Measurements from ENCODE around the gene CERS6.

Gene CERS6

DNA sequence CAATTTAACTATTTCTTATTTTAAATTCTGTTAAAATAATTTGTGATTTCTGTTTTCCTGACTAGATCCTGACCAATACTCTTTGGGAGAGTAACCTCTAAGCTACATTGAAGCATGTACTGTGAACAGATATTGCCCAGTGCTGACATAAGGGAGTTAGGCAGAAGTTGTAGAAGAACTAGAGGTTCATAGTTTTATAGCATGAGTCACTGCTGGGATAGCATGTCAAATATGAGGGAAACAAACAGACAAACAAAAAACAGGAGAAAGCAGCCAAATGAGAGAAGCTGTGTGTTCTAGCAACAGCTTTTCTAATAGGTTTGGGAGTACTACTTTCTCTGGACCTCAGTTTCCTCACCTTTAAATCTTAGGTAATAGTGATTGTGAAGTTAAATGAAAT lies 72.4 kb downstream of the CERS6 start:
- no peak overlapping the region for H3K4me3 ChIP-seq (ENCODE audit: low read depth, low read length)

DNA sequence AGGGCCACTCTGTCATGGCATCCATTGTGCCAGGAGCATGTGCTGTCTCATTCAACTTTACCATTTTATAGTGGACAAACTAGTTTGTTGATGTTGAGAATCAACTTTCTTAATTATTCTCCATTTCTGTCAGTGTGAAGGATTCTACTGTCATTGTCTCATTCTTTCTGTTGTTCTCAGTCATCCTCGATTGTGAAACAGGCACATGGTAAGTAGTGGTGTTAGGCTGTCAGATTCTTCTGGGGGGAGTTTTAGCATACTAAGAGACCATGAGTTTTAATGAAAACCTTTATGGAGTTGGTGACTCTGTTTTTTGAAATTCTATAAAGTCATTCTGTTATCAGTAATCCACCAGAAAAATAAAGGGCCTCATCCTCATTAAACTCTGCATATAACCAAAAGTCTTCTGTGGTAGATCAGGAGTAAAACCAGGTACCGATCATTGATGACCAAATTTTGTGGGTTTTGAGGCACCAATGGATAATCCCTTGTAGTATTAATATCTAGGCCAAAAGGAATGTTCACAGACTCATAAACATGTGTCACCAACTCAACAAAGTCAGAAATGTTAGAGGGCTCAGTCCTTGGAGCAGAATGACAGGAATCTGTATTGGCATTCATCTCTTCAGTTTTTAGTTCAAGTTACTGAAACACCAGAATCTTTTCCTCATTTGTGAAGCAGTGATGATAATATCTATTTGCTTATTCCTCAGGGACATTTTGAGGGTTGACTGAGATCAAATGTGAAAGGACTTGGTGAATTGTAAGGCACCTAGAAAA lies 73.2 kb downstream of the CERS6 start:
- H3K4me3 ChIP-seq (ENCODE audit: low read depth, low read length) = no peak overlapping the region

DNA sequence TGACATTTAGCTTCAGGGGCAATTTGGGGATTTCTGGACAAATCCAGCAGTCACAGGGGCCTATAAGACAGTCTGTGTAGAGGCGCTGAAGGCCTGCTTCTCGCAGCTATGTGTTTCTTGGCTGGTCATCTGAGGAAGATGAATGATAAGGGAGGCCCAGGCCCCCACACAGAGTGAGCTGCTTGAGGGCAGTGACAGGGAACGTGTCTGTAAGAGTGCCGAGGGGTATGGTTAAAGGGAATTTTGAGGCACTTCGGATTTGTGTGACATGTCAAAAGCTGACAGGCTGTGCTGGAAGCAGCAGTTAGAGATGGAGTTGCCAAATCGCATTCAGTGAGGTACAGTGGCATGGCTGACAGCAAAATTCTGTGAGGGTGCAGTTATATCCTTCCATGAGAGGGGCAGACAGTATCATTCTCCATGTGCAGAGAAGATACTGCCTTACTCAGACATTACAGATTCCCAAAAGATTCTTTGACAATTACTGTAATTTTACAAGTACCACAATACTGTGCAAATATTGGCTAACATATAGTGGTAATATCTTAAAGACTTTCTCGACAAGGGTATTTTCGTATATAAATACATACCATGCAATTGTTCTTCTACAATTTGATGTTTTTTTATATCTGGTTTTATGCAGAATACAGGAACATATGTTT lies 74.0 kb downstream of the CERS6 start:
- H3K4me3 ChIP-seq (ENCODE audit: low read depth, low read length) = no peak overlapping the region

DNA sequence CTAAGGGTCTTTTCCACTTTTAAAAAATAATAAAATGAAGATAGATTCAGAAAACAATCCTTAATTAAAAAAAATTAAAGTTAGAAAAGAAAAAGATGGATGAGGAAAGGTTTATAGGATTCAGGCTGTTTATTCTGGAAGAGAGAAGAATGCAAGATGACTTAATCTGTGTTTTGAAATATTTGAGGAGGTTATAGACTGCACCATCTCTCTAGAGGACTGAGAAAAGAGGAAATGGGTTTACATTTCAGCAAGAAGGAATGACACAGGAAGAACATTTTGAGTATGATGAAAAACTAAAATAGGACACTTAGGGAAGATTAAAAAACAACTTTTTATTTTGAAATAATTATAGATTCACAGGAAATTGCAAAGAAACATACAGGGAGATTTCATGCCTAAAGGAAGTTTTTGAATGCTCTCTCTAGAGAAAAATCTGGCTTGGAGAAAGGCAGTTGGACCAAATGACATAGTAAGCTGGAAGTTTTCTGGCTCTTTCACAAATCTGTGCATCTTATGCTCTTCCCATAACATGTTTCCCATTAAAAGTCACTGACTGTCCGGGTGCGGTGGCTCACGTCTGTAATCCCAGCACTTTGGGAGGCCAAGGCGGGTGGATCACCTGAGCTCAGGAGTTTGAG lies 75.0 kb downstream of the CERS6 start:
- no peak overlapping the region for H3K4me3 ChIP-seq (ENCODE audit: low read depth, low read length)

DNA sequence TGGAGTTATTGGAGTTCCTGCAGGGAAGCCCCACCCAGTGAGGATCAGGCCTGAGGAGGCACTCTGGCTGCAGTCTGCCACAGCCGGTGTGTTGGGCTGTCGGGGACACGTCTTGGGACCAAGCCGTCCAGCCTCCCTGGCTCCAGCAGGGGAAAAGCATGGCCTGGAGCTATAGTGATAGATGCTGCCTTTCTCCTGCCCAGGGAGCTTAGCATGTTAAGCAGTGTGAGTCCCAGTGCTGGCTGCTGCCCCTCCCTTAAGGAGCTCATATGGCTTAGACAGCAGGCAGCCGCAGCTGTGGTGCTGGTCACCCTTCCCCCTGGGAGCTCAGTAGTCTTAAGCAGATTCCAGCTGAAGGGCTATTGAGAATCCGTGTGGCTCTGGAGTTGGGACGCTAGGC lies 78.9 kb downstream of the CERS6 start:
- H3K4me3 ChIP-seq (ENCODE audit: low read depth, low read length) = no peak overlapping the region

DNA sequence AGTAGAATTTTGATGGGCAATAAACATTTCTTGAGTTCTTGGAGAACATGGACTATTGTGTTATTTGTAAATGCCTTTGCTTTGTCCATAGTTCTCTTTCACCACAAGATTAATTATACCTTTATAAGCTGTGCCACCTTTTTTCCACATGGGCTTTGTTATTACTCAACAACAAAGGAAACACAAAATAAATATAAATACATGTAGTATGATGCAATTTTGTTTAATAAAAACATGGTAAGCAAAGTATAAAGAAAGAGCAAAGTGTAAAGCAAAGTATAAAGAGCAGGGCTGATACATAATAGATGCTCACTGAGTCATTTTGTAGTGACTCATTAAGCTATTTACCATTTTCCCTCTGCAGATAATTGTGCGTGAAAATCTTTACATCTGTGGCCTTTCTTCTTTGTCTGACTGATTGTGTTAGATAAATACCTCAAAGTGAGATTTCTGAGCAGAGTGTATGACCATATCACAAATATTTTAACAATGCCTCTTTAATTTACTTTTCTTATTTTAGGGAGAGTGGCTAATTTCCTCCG lies 80.9 kb downstream of the CERS6 start:
- H3K4me3 ChIP-seq (ENCODE audit: low read depth, low read length) = no peak overlapping the region

DNA sequence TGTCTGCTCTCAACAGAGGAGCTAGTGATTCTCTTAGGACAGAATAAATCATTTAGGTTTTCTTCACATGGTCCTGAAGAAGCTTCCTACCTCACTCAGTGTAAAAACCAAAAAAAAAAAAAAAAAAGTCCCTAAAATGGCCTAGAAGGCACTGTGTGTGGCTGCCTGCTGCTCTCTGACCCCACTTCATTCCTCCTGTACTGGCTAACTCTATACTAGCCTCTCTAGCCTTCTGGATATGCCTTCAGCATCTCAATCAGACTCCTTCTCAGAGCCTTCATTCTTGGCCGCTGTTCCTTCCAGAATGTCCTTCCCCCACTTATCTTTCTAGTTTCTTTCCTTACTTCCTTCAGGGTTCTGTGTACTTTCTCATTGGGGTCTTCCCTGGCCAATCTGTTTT lies 82.1 kb downstream of the CERS6 start:
- no peak overlapping the region for H3K4me3 ChIP-seq (ENCODE audit: low read depth, low read length)

DNA sequence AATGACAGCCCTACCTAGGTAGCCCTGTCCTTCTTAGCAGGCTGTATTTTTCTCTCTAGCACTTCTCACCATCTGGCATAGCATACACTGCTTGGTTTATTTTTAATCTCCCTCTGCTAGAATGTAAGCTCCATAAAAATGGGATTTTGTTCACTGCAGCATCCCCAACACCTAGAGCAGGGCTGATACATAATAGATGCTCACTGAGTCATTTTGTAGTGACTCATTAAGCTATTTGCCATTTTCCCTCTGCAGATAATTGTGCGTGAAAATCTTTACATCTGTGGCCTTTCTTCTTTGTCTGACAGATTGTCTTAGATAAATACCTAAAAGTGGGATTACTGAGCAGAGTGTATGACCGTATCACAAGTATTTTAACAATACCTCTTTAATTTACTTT lies 82.5 kb downstream of the CERS6 start:
- no peak overlapping the region for H3K4me3 ChIP-seq (ENCODE audit: low read depth, low read length)

DNA sequence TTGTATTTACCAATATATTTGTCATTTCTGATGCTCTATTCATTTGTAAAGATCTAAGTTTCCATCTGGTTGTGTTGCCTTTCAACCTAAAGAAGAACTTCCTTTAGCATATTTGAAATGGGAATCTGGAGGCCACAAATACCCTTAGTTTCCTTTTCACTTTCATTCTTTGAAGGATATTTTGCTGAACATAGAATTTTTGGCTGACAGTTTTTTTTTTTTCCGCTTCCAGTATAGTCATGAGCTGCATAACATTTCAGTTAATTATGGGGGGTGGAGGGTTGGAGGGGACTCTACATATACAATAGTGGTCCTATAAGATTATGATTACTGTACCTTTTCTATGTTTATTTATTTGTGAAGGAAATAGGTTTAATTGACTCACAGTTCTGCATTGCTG lies 83.9 kb downstream of the CERS6 start:
- H3K4me3 ChIP-seq (ENCODE audit: low read depth, low read length) = no peak overlapping the region

DNA sequence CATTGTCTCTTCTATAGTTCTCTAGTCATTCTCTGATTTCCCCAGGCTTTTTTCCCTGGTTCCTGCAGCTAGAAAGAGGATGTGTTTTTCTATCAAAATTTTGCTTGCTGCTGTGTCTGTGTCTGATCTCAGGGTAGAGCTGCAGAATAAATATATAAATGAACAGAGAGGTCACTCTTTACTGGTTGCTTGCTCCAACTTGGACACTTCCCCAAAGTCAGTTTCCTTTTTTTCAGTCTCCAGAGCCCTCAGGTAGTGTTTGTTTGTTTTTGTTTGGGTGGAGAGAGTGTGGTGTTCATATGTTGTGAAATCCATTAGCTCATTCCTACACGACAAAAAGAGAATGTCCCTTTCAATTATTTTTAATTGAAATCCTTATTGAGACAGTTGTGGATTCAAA lies 85.8 kb downstream of the CERS6 start:
- no peak overlapping the region for H3K4me3 ChIP-seq (ENCODE audit: low read depth, low read length)

DNA sequence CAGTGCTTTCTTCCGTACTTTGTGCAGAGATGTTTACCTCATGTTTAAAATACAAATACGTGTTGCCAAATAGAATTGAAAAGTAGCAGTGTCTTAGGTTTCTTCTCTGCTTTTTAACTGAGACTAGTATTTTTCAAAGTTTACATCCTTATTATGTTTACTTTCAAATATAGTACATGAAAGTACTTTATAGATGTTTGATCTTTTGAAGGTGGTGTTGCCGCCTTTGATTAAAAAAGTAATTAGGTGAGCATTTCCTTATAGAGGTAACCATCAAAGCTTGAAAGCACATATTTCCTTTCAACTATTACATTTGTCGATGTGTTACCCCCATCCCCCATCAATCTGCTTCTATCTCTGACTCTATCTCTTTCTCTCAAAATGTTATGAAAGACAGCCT lies 87.0 kb downstream of the CERS6 start:
- no peak overlapping the region for H3K4me3 ChIP-seq (ENCODE audit: low read depth, low read length)

DNA sequence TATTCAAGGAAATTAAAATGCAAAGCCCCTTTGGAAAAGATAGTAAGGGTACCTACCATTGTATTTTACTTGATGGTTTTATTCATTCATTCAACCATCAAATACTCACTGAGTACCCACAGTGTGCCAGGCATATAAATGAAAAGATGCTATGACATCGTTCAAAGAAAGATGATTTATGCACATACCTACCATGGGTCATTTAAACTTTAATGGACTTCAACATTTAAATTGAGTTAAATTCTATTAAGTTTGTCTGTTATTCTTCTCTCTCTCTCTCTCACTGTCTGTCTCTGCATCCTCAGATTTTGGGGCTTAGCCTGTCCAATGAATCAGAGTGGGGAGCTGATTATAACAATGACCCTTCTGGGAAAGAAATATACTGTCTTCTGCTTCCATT lies 87.9 kb downstream of the CERS6 start:
- no peak overlapping the region for H3K4me3 ChIP-seq (ENCODE audit: low read depth, low read length)

DNA sequence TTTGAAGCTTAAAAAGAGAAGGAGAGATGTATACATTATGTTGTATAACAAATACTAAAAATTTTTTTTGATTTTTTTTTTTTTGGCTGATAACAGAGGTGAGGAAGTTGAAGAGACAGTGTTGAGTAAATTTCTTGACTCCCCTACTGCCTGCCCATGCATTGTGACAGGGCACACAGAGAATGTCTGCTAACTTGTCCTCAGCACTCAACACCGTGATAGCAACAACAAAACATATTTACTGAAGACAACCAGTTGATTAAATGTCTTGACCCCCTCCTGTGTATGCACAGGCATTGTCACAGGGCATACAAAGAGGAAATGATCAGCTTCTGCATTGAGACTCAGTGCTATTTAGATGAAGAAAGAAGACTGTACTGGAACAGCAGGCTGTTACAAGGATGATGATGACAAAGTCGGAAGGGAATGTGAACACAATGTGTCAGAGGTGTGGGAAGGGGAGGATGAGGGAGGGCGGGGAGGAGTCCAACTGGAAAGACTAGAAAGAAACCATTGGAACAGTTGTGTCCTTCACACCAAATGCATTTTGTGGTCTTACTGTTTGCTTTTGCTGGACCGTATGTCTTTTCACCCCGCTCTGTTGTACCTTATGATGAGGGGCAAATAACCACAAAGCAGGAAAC lies 89.5 kb downstream of the CERS6 start:
- no peak overlapping the region for H3K4me3 ChIP-seq (ENCODE audit: low read depth, low read length)

DNA sequence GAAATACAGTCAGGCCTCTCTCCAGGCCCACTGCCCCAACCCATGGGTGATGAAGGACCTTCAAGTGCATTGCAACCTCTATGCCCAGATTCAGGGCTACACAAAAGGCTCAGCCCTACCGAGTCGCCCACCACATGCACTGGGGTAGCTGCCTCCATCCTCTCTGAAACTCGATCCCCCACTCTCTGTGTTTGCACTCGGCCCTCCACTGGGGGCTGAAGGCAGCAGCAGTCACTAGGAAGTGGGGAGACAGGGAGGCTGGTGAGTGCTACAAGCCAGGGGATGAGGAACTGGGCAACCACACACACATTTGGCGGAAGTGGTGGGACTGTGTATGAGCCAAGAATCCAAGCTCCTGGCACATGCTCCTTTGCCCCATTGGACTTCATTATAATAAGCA lies 94.6 kb downstream of the CERS6 start:
- H3K4me3 ChIP-seq (ENCODE audit: low read depth, low read length) = no peak overlapping the region

DNA sequence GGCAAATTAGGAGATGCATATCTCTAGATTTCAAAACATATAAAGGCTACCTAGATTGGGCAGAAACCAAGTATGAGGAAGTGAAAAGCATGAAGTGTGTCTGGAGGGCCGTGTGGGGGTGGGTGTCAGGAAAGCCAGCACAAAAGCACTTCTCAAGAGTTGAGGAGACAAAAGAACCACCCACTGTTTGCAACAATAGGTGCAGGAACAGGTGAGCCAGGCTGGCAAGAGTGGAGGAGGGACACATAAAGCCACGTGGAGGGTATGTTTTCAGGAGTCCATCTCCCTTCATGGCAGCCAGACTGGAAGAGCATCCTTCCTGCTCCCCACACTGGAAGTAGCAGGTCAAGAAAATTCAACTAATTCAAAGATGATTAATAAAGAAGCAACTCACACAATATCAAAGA lies 96.4 kb downstream of the CERS6 start:
- no peak overlapping the region for H3K4me3 ChIP-seq (ENCODE audit: low read depth, low read length)

DNA sequence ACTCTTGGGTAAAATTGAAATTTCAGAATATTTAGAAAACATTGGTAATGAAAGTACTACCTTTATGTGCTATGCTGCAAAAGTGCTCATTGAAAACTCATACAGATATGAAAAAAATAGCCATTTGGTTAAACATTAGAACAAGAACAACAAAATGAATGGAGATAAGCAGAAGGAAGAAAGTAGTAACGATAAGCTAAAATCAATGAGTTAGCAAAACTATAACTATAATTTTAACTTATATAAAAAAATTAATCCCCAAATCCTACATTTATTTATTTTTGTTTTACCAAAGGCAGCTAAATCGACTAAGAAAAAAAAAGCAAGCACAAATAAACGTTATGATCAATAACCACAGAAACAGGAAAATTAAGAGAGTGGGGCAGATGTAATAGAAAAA lies 99.2 kb downstream of the CERS6 start:
- H3K4me3 ChIP-seq (ENCODE audit: low read depth, low read length) = no peak overlapping the region

DNA sequence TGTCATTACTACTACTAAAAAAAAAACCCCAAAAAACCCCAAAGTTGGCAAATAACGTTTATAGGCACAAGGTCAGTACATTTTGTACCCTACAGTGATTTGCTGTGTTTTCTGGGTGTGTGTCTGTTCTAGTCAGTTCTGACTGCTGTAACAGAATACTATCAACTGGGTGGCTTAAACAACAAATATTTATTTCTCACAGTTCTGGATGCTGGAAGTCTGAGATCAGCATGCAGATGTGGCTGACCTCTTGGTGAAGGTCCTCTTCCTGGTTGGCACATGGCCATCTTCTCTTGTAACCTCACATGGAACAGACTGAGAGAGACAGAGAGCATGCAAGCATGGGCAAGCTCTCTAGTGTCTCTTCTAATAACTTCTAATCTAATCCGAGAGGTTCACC lies 103.1 kb downstream of the CERS6 start:
- no peak overlapping the region for H3K4me3 ChIP-seq (ENCODE audit: low read depth, low read length)

DNA sequence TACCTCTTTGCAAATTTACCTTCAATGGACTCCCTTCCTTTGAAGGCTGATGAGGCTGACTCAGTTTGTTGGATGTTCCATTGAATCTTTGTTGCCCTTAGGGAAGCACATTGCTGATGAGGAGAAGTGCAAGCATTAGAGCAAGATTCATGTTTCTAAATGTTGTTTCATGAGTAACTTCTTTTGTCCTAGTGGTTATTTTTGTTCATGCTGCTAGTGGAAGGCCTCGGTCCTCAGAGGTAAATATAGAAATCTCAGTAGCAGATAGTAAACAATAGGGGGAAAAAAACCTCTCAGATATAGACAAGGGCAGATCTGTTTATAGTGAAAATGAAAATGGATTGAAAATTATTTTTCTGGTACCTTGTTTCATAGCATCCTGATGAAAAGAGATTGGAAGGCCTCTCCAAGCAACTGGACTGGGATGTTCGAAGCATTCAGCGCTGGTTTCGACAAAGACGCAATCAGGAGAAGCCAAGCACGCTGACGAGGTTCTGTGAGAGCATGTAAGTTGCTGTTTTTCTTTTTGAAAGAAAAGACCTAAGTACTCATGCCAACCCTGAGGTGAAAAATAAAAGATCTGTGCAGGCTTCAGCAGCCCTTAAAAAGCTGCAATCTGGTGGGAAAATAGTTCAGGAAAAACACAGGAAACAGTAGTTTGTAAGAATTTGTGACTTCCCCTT lies 104.9 kb downstream of the CERS6 start:
- no peak overlapping the region for H3K4me3 ChIP-seq (ENCODE audit: low read depth, low read length)

DNA sequence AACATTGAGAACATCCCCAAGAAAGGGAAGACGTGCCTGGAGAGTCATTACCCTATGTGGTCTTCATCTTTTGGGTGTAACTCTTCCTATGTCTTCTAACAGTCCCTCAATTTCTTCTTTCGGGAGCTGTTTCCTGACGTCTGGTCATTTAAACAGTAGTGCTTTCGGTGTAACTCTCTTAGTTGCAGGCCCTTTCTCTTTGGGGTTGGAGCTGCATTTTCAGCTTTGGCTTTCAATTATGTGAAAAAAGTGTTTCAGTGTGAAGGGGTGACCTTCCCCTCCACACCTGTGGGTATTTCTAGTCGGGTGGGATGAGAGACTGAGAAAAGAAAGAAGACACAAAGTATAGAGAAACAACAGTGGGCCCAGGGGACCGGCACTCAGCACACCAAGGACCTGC lies 105.9 kb downstream of the CERS6 start:
- H3K4me3 ChIP-seq (ENCODE audit: low read depth, low read length) = no peak overlapping the region

DNA sequence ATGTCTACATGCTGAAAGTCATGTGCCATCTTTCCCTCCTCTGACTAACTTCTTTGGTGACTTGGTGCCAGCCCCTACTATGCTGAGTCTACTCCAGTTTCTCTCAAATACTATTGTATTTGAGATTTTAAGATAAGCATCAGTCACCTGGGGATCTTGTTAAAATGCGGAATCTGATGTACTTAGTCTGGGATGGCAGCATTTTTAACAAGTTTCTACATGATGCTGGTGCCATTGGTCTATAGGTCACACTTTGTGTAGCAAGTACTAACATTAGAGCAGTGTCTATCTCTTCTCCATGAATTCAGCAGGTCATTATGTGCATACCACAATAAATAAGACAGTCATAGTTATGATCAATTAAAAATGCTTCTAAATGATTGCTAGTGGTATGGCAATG lies 106.9 kb downstream of the CERS6 start:
- no peak overlapping the region for H3K4me3 ChIP-seq (ENCODE audit: low read depth, low read length)

DNA sequence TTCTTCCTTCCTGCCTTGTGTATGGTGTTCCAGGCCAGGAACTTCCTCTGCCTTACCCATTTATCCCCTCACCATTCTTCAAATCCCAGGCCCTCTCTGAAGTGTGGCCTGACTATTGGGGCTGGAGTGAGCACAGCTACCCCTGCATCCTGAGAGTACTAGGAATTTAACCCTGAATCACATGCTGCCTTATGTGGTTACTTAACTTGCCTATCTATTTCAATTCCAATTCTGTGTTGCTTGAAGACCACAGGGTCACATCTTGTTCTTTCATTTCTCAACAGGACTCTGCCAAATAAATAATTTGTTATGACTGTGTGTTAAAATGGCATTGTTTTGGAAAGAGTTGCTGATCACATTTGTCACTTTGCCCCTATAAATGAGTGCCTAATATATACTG lies 108.6 kb downstream of the CERS6 start:
- no peak overlapping the region for H3K4me3 ChIP-seq (ENCODE audit: low read depth, low read length)
